Tibial artery (tissue), 4 donors: Measurements from ENCODE around the gene TLR1.
"Not testable (repeated sequence)": the region's sequence is repeated elsewhere in the genome, so short reads cannot be mapped to it uniquely, and the experiment has no call there.

Experiments used
- DNase-seq, 2 donors: peaks; one replicate each; pipeline ENCODE4 v3.0.0-alpha.2; 2019
- H3K27ac ChIP-seq, 2 donors: fragments of 200-600 bp; sonication (generic) in 1 of 2; 1 replicate in 1 of 2; 2 replicates in 1 of 2; pipeline ENCODE4 v1.5.1; 2018 to 2019; ENCODE audit warnings: mild to moderate bottlenecking in 1 of 2
- H3K27me3 ChIP-seq, 2 donors: fragments of 200-600 bp; sonication (generic) in 1 of 2; one replicate each; pipeline versions ENCODE4 v1.5.1 to v1.6.0; 2016 to 2019
- H3K36me3 ChIP-seq, 3 donors: fragments of 200-600 bp; sonication (generic) in 2 of 3; one replicate each; pipeline ENCODE4 v1.5.1; 2016 to 2019; ENCODE audit warnings: mild to moderate bottlenecking in 2 of 3
- H3K4me1 ChIP-seq, 4 donors: fragments of 200-600 bp; sonication (generic) in 2 of 4; 1 replicate in 3 of 4; 2 replicates in 1 of 4; pipeline ENCODE4 v1.5.1; 2016 to 2019
- H3K4me3 ChIP-seq, 2 donors: fragments of 200-600 bp; sonication (generic) in 1 of 2; 1 replicate in 1 of 2; 2 replicates in 1 of 2; pipeline ENCODE4 v1.5.1; 2018 to 2019; ENCODE audit warnings: mild to moderate bottlenecking in 2 of 2
- H3K9me3 ChIP-seq, 3 donors: fragments of 200-600 bp; sonication (generic) in 1 of 3; one replicate each; pipeline ENCODE4 v1.5.1; 2016 to 2019
- CTCF ChIP-seq, 2 experiments: fragments of 200-600 bp in 1 of 2; fragments of 450-650 bp in 1 of 2; IDR thresholded peaks; one replicate each; pipeline ENCODE4 v1.5.1; 2017 to 2019; ENCODE audit warnings: antibody characterized with exemption in 2 of 2, mild to moderate bottlenecking in 1 of 2, moderate library complexity in 1 of 2
- intact Hi-C: fragments of 100-400 bp; cut with DNase I; formaldehyde crosslinking; loops from one replicate; pipeline ENCODE4 v1.15.0; 2023; ENCODE audit warnings: low total_unique reads

TLR1 gene

GRCh38 chr4:38769857-38770256 lies 34.7 kb downstream of the TLR1 start:
- Histone ChIP-seq H3K27me3 (no peaks in the 10 kb centered on the region), H3K27ac (no peak overlapping the region)

DNA sequence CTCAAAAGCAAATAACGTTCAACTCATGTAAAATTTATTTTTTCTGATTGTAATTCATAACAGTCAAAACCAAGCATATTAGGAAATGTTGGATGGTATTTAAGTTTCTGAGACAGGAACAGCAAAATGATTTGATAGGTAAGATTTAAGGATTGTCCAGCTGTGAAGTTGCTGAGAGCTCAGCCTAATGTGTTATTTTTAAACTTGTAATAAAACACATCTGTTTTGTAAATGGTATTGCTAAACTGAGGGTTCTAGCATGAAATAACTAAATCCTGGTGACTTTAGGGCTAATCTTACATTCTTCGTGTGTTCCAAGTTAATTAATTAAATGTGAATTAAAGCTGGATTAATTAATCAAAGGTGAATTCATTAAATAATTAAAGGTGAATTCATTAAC lies 35.1 kb downstream of the TLR1 start:
- intact Hi-C loops, result loop anchor here (10.0 kb wide), 1 partner anchor 365 kb away; no protein-coding TSS in a partner anchor
- no peak overlapping the region for H3K4me3 ChIP-seq
- H3K36me3 ChIP-seq, result no peaks in the 10 kb centered on the region

More at GRCh38 chr4:38769857-38770256, 34.7 kb downstream of the TLR1 start:
- Histone ChIP-seq H3K4me1 (no peaks in the 10 kb centered on the region), H3K4me3 (no peak overlapping the region), H3K36me3 (no peaks in the 10 kb centered on the region), H3K9me3 (no peaks in the 10 kb centered on the region)
- no peak for DNase-seq
- intact Hi-C loops, result loop anchor here (10.0 kb wide), 1 partner anchor 365 kb away; no protein-coding TSS in a partner anchor
- no peak for TF ChIP-seq CTCF (IDR thresholded peaks at IDR 0.05)

GRCh38 chr4:38768968-38769394 lies 35.6 kb downstream of the TLR1 start:
- no peaks in the 10 kb centered on the region for H3K4me1 ChIP-seq
- no peak overlapping the region for H3K4me3 ChIP-seq
- intact Hi-C loops, result loop anchor here (10.0 kb wide), 1 partner anchor 366 kb away; no protein-coding TSS in a partner anchor
- H3K27ac ChIP-seq, result no peak overlapping the region
- H3K27me3 ChIP-seq, result no peaks in the 10 kb centered on the region
- TF ChIP-seq CTCF (IDR thresholded peaks at IDR 0.05), result no peak
- no peaks in the 10 kb centered on the region for H3K9me3 ChIP-seq
- DNase-seq, result no peak
- H3K36me3 ChIP-seq, result no peaks in the 10 kb centered on the region

More for the DNA sequence above, 35.1 kb downstream of the TLR1 start:
- H3K4me1 ChIP-seq, result no peaks in the 10 kb centered on the region
- no peaks in the 10 kb centered on the region for H3K27me3 ChIP-seq
- no peak overlapping the region for H3K27ac ChIP-seq
- H3K9me3 ChIP-seq, result no peaks in the 10 kb centered on the region
- TF ChIP-seq CTCF (IDR thresholded peaks at IDR 0.05), result no peak
- DNase-seq, result no peak

- intact Hi-C loops, result loop anchor here (10.0 kb wide), 1 partner anchor 368 kb away; no protein-coding TSS in a partner anchor
- H3K36me3 ChIP-seq, H3K27me3 ChIP-seq, DNase-seq, H3K4me1 ChIP-seq, H3K4me3 ChIP-seq, H3K27ac ChIP-seq, H3K9me3 ChIP-seq: not testable (repeated sequence)
Observed at GRCh38 chr4:38766940-38767339, 37.7 kb downstream of the TLR1 start.

DNA sequence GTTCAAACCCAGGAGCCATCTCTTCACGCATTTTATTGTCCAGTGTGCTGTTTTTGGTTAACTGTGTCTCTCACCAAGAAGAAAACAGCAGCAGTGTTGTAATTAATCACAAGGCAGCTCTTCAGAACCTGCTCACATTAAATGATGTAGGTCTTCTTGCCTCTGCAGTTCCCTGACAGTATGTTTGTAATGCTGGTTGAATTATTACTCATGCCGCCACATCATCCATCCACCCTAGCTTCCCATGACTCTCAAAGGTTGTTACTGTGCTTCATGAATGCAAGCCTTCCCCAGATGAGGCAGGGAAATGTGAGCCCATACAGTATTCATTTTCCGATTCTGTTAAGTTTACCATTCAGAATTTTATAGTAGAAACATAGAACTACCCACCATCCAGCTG lies 39.2 kb downstream of the TLR1 start:
- H3K27me3 ChIP-seq, result no peaks in the 10 kb centered on the region
- no peaks in the 10 kb centered on the region for H3K9me3 ChIP-seq
- intact Hi-C loops, result loop anchor here (10.0 kb wide), 1 partner anchor 369 kb away; no protein-coding TSS in a partner anchor
- no peak overlapping the region for H3K4me3 ChIP-seq
- no peak for DNase-seq
- no peaks in the 10 kb centered on the region for H3K36me3 ChIP-seq
- no peak overlapping the region for H3K27ac ChIP-seq
- TF ChIP-seq CTCF (IDR thresholded peaks at IDR 0.05), result no peak
- H3K4me1 ChIP-seq, result no peaks in the 10 kb centered on the region

DNA sequence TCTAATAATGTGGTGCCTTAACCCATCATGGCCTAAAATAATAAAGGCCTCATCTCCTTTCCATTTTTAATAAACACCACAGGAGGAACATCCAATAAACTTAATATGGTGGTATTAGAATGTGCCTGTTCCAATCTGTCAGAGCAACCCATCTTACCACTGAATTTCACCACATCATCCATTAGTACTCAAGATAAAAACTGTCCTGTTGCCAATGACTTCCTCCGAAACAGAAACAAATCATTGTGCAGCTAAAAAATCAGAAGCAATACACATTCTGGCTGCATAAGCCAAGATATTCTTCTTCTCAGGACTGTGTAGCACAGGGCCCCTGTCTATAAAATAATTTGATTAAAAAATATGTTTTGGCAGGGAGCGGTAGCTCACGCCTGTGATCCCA lies 40.3 kb downstream of the TLR1 start:
- H3K27ac ChIP-seq, result no peak overlapping the region
- H3K27me3 ChIP-seq, result no peaks in the 10 kb centered on the region
- H3K4me3 ChIP-seq, result no peak overlapping the region
- peaks cover 0 to 3% (median 2%) of the 10 kb centered on the region in 4 donors for H3K4me1 ChIP-seq
- H3K36me3 ChIP-seq, result no peaks in the 10 kb centered on the region
- DNase-seq, result no peak
- H3K9me3 ChIP-seq, result no peaks in the 10 kb centered on the region
- no peak for TF ChIP-seq CTCF (IDR thresholded peaks at IDR 0.05)
- intact Hi-C loops, result loop anchor here (10.0 kb wide), 1 partner anchor 371 kb away; no protein-coding TSS in a partner anchor
